ENCODE measurements around the gene RUNX1.

DNA sequence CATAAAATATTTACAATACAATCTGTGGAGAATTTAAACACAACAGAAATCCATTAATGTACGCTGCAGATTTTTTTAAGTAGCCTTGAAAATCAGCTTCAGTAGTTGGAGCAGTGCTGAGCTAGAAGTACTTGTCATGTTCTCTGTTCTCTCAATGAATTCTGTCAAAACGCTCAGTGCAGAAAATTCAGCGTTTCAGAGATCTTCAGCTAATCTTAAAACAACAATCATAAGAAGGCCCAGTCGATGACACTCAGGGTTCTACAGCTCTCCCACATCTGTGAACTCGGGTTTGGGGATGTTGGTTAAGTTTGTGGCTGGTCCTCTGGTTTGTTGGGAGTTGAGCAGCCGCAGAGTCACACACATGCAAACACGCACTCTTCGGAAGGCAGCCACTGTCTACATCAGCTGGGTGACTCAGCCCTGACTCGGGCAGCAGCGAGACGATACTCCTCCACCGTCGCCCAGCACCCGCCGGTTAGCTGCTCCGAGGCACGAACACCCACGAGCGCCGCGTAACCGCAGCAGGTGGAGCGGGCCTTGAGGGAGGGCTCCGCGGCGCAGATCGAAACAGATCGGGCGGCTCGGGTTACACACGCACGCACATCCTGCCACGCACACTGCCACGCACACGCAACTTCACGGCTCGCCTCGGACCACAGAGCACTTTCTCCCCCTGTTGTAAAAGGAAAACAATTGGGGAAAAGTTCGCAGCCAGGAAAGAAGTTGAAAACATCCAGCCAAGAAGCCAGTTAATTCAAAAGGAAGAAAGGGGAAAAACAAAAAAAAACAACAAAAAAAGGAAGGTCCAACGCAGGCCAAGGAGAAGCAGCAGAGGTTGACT lies 161.2 kb downstream of the RUNX1 start:
- TF ChIP-seq CTCF (conservative IDR thresholded peaks at IDR 0.05; ENCODE audit: low read depth, low read length) (no peak), EZH2 (IDR thresholded peaks at IDR 0.05; ENCODE audit: borderline replicate concordance, low read depth, low read length, poor library complexity, severe bottlenecking) (peak; percentile 55)

Data from A673 (cell line).